ENCODE measurements around the gene CTBS.

Gene CTBS

GRCh38 chr1:84506002-84506728, 68.1 kb downstream of the CTBS start, which contains the start of the genes GNG5 and SPATA1:
GNG5 (minus strand) TSS chr1:84506581; CDS start chr1:84506091, 490 bp downstream.
SPATA1 (plus strand) TSS chr1:84506386; CDS start chr1:84516360, 9,974 bp downstream.
- DNase-seq (ENCODE audit: low read depth), result peak; percentile 98

- DNase-seq (ENCODE audit: low read depth), result no peak
Observed at GRCh38 chr1:84505493-84506001, 68.7 kb downstream of the CTBS start.

- no peak for DNase-seq (ENCODE audit: low read depth)
Observed at GRCh38 chr1:84504580-84505492, 69.4 kb downstream of the CTBS start.

- no peak for DNase-seq (ENCODE audit: low read depth)
Observed at GRCh38 chr1:84502927-84503326, 71.3 kb downstream of the CTBS start.

Data from stimulated activated CD4-positive, alpha-beta T cell treated with anti-CD3 and anti-CD28 coated beads, Interleukin-2, amount 100 ng/mL, for 4 hours (primary cell).